ENCODE measurements around the gene MED27. TPM values are rescaled to one million over a fixed set of nuclear protein-coding genes. Genes with fewer than 3 reads are reported as not detected.

Gene MED27
- total RNA-seq, 1 experiment from 2014 or later = 49.6 TPM

- DNase-seq (ENCODE audit: low read depth) = no peak
Measured at GRCh38 chr9:132000659-132001058, 79.0 kb downstream of the MED27 start.

- peak; percentile 97 for DNase-seq (ENCODE audit: low read depth)
Measured at GRCh38 chr9:131999692-132000551, 79.7 kb downstream of the MED27 start.

- no peak for DNase-seq (ENCODE audit: low read depth)
Measured at GRCh38 chr9:131997779-131998178, 81.9 kb downstream of the MED27 start.

GRCh38 chr9:131997076-131997475 is 82.6 kb downstream of the MED27 start:
- no peak for DNase-seq (ENCODE audit: low read depth)

GRCh38 chr9:131995382-131995781 is 84.3 kb downstream of the MED27 start:
- DNase-seq (ENCODE audit: low read depth) = peak; percentile 70

GRCh38 chr9:131994364-131995125 is 85.1 kb downstream of the MED27 start:
- peak; percentile 93 for DNase-seq (ENCODE audit: low read depth)

GRCh38 chr9:131992906-131993657 is 86.6 kb downstream of the MED27 start:
- peak; percentile 81 for DNase-seq (ENCODE audit: low read depth)

GRCh38 chr9:131987232-131987631 is 92.4 kb downstream of the MED27 start:
- DNase-seq (ENCODE audit: low read depth) = no peak

- no peak for DNase-seq (ENCODE audit: low read depth)
Measured at GRCh38 chr9:131986576-131986975, 93.1 kb downstream of the MED27 start.

- DNase-seq (ENCODE audit: low read depth) = no peak
Measured at GRCh38 chr9:131986089-131986488, 93.6 kb downstream of the MED27 start.

GRCh38 chr9:131984564-131984963 is 95.1 kb downstream of the MED27 start:
- DNase-seq (ENCODE audit: low read depth) = no peak

- peak; percentile 75 for DNase-seq (ENCODE audit: low read depth)
Measured at GRCh38 chr9:131982671-131983239, 96.9 kb downstream of the MED27 start.

- no peak for DNase-seq (ENCODE audit: low read depth)
Measured at GRCh38 chr9:131982102-131982501, 97.6 kb downstream of the MED27 start.

- no peak for DNase-seq (ENCODE audit: low read depth)
Measured at GRCh38 chr9:131981116-131981776, 98.4 kb downstream of the MED27 start.

- DNase-seq (ENCODE audit: low read depth) = no peak
Measured at GRCh38 chr9:131980267-131981016, 99.2 kb downstream of the MED27 start.

GRCh38 chr9:131977109-131977838 is 102.4 kb downstream of the MED27 start:
- no peak for DNase-seq (ENCODE audit: low read depth)

GRCh38 chr9:131976157-131977108 is 103.2 kb downstream of the MED27 start:
- DNase-seq (ENCODE audit: low read depth) = no peak

GRCh38 chr9:131972889-131973288 is 106.8 kb downstream of the MED27 start:
- DNase-seq (ENCODE audit: low read depth) = no peak

Measured in LHCN-M2 (cell line).